Omental fat pad (tissue), 4 donors: ENCODE data around the gene INHBC. TPM values are rescaled to one million over a fixed set of nuclear protein-coding genes. Genes with fewer than 3 reads are reported as not detected.
A peak's percentile ranks its signal among the peaks of the same experiment; 100 is the strongest.

Experiments
- ATAC-seq: fragments of 150-250 bp; one replicate; pipeline ENCODE4 v1.9.1; 2016; ENCODE audit warnings: mild to moderate bottlenecking, moderate library complexity; ENCODE audit not compliant: low FRiP score
- DNase-seq: peaks from one replicate; pipeline ENCODE4 v3.0.0-alpha.2; 2019; ENCODE audit warnings: low spot score
- CTCF ChIP-seq, 3 donors: fragments of 450-650 bp; IDR thresholded peaks; one replicate each; pipeline ENCODE4 v1.5.1; 2016 to 2017; ENCODE audit warnings: antibody characterized with exemption in 3 of 3, mild to moderate bottlenecking in 3 of 3, moderate library complexity in 2 of 3
- total RNA-seq, 4 donors: library from RNA; depleted of rRNA; stranded (reverse); fragments of >200 nt; gene quantifications; one replicate each; pipeline ENCODE4 v1.1.0, GENCODE V29; 2016

Gene INHBC
- total RNA-seq, 4 donors from 2014 or later, result not detected

- no peak for TF ChIP-seq CTCF (IDR thresholded peaks at IDR 0.05)
- no peak for ATAC-seq
- DNase-seq, result no peak
Measured at GRCh38 chr12:57429473-57430111, 5.0 kb upstream of the INHBC start.

- TF ChIP-seq CTCF (IDR thresholded peaks at IDR 0.05), result no peak
- DNase-seq, result no peak
Measured at GRCh38 chr12:57430112-57430930, 4.3 kb upstream of the INHBC start.

GRCh38 chr12:57430931-57431566 is 3.5 kb upstream of the INHBC start, which contains the start of gene R3HDM2:
R3HDM2 (minus strand) TSS chr12:57431043; CDS start chr12:57310428, 120,615 bp downstream.
- DNase-seq (peak; percentile 66), ATAC-seq (peak; percentile 97)

More at GRCh38 chr12:57430112-57430930, 4.3 kb upstream of the INHBC start:
- ATAC-seq, result peak; percentile 83

GRCh38 chr12:57431654-57432188 is 2.9 kb upstream of the INHBC start:
- TF ChIP-seq CTCF (IDR thresholded peaks at IDR 0.05), result no peak
- DNase-seq, result no peak
- ATAC-seq, result no peak

More at GRCh38 chr12:57430931-57431566, 3.5 kb upstream of the INHBC start, which contains the start of gene R3HDM2:
- no peak for TF ChIP-seq CTCF (IDR thresholded peaks at IDR 0.05)

GRCh38 chr12:57433370-57433769 is 1.2 kb upstream of the INHBC start:
- no peak for ATAC-seq
- no peak for DNase-seq
- TF ChIP-seq CTCF (IDR thresholded peaks at IDR 0.05), result no peak

GRCh38 chr12:57435293-57435692 is 709 bp downstream of the INHBC start:
- no peak for ATAC-seq

More at GRCh38 chr12:57435293-57435692, 709 bp downstream of the INHBC start:
- no peak for DNase-seq
- no peak for TF ChIP-seq CTCF (IDR thresholded peaks at IDR 0.05)
